GM10248 (cell line): ENCODE results near the gene SLC20A1.

Source experiments
- CTCF ChIA-PET: fragments of 300-600 bp; sonication (Branson Sonifier 250); formaldehyde crosslinking; extraction: SDS; loops from one replicate; lab custom pipeline; 2021; ENCODE audit warnings: antibody characterized with exemption; lab: Yijun Ruan, JAX
- POLR2A ChIA-PET: fragments of 350-650 bp; sonication (Branson Sonifier 250); formaldehyde crosslinking; extraction: SDS; loops from one replicate; lab custom pipeline; 2020; ENCODE audit warnings: antibody characterized with exemption; lab: Yijun Ruan, JAX
- DNase-seq: peaks from one replicate; pipeline ENCODE4 v3.0.0; 2012; ENCODE audit errors: extremely low spot score
- TF ChIP-seq, protein P1 (sequence below): IDR thresholded peaks from 2 replicates; pipeline ENCODE4 v1.5.1; 2012; ENCODE audit warnings: mild to moderate bottlenecking, low read depth; ENCODE audit errors: extremely low read depth, missing control alignments, control extremely low read depth

Gene SLC20A1

DNA sequence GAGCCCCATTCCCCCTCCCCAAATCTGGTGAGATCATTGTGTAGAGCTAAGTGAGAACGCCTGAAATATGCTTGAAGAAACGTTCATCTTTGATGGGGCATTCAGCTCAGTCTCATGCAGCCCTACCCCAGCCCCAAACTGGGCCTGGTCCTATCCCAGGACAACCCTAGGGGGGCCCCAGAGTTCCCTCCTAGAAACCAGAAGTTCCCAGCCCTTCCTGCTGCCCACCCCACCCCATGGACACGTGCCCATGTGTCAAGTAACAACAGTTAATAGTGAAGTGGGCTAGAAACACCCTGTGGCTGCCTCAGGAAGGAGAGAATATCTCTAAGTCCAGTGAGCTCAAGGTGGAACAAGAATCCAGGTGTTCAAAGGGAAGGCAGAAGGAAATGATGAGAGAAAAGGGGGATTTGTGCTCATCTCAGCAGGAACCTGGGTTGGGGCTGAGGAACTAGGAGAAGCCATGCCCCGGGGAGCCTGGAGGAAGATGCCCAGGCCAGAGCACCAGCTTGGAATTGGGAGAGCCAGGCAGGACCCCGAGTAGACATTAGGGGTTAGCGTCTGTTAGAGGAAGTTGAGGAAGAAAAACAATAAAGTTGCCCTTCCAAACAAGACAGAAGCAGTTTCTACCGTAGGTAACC lies 20.1 kb upstream of the SLC20A1 start:
- ChIA-PET CTCF (interaction anchor here (1.3 to 15.2 kb wide), 21 partner anchors 9 to 317 kb away, joined by 3 to 416 read pairs (median 9); partner anchors contain the start of genes NT5DC4 and SLC20A1), POLR2A (interaction anchor here (0.6 to 1.2 kb wide), 2 partner anchors 21 to 28 kb away, joined by 3 to 5 read pairs; partner anchors contain the start of gene SLC20A1)
- no peak for DNase-seq
- TF ChIP-seq, protein P1, sequence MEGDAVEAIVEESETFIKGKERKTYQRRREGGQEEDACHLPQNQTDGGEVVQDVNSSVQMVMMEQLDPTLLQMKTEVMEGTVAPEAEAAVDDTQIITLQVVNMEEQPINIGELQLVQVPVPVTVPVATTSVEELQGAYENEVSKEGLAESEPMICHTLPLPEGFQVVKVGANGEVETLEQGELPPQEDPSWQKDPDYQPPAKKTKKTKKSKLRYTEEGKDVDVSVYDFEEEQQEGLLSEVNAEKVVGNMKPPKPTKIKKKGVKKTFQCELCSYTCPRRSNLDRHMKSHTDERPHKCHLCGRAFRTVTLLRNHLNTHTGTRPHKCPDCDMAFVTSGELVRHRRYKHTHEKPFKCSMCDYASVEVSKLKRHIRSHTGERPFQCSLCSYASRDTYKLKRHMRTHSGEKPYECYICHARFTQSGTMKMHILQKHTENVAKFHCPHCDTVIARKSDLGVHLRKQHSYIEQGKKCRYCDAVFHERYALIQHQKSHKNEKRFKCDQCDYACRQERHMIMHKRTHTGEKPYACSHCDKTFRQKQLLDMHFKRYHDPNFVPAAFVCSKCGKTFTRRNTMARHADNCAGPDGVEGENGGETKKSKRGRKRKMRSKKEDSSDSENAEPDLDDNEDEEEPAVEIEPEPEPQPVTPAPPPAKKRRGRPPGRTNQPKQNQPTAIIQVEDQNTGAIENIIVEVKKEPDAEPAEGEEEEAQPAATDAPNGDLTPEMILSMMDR, result no peak

DNA sequence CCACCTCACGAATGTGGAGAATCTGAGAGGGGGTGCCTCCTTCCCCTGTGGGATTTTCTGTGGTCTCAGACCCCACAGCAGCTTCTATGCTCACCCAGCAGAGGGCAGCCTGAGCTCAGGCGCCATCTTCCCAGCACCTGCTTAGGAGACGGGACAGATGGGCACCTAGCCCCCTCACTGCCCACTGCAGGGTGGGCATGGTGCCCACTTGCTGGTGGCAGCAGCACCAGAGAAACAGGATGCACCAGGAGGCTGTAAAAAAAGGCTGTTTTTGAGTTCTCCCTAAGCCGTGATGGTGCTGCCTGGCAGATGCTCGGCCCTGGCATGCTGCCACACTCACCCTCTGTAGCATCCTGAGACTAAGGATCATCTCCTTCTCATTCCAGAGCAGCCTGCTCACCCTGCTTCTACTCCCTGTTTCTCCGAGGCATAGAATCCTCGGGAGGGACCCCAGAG lies 19.1 kb upstream of the SLC20A1 start:
- DNase-seq, result peak; percentile 70
- POLR2A ChIA-PET, result interaction anchor here (1.0 kb wide), 1 partner anchor 19 kb away, joined by 3 read pairs; the partner anchor contains the start of gene SLC20A1
- TF ChIP-seq, protein P1, result peak; percentile 93
- CTCF ChIA-PET, result interaction anchor here (0.6 to 15.2 kb wide), 30 partner anchors 8 to 316 kb away, joined by 3 to 416 read pairs (median 7); partner anchors contain the start of genes NT5DC4 and SLC20A1

DNA sequence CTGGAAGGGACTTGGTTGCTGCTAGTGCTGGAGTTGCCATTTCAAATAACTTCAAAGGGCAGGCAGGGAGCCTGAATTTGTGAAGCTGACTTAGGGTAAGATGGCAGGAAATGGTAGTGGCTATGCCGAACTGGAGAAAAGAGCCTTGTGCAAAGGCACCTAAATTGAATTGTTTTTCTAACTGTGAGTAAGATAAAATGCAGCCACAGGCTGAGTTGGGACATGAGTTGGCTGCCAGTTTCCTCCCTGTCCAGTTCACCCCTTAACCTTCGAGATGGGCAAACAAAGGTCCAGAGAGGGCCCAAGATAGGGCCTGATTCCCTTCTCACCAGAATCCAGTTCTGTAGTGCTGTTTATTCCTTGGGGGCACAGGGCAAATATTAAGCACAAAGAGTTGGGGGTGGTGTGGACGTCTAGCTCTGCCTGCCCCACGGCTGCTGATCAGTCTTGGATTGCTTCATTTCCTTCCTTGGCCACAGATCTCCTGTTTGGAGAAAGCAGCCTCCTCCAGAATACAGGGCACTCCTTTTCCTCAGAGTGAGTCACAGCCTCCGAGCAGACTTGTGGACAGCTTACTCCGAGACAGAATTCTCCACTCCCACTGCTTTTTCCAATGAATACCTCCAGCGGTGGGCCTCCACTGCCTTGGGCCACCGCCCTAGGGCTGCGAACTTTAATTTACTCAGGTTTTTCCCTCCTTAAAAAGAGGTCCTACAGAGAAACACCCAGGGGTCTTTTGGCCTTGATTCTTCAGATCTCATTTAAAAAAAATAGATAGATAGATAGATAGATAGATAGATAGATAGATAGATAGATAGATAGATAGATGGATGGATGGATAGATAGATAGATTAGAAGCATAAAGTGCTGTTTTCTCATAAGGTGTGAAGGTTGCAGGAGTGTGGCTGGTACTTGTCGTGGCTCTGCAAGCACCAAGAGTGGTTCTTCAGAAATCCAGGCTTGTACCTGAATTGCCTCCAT lies 18.4 kb upstream of the SLC20A1 start:
- ChIA-PET CTCF (interaction anchor here (0.6 to 15.2 kb wide), 32 partner anchors 7 to 315 kb away, joined by 3 to 416 read pairs (median 7); partner anchors contain the start of genes NT5DC4 and SLC20A1), POLR2A (interaction anchor here (1.0 kb wide), 1 partner anchor 19 kb away, joined by 3 read pairs; the partner anchor contains the start of gene SLC20A1)
- DNase-seq, result no peak
- TF ChIP-seq, protein P1, result no peak

DNA sequence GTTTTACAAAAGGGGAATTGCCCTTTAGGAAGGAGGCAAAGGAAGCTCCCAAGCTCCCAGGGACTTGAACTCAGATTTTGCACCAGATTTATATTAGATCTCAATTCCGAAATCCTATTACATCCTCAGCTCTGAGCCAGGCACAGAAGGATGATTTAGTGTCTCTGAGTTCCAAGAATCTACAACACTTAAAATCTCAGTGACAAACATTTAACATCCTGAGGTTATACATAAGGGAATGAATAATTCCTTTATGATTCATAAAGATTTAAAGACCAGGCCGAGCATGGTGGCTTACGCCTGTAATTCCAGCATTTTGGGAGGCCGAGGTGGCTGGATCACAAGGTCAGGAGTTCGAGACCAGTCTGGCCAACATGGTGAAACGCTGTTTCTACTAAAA lies 16.5 kb upstream of the SLC20A1 start:
- CTCF ChIA-PET, result interaction anchor here (1.0 to 15.2 kb wide), 12 partner anchors 15 to 120 kb away, joined by 3 to 416 read pairs (median 3); partner anchors contain the start of genes NT5DC4 and SLC20A1
- TF ChIP-seq, protein P1, result no peak
- POLR2A ChIA-PET, result no interaction called here
- no peak for DNase-seq

DNA sequence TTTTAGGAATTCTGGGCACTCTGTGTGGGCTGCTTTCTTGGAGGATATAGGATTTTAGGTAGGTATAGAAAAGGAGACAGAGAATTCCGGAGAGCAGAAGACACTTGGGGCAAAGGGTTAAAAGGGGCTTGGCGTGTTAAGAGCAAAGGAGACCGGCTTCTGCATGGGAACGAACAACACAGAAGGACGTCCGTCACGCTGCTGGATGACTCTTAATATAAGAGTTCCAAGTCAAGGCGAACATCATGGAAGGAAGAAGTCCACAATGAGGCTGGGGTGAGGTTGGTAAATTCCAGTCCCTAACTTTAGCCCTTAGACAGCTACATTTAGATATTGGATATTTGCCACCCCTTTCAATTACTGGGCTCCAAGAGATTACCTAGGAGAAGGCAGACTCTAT lies 15.9 kb upstream of the SLC20A1 start:
- TF ChIP-seq, protein P1, result no peak
- ChIA-PET POLR2A (interaction anchor here (0.6 to 5.1 kb wide), 2 partner anchors 16 to 29 kb away, joined by 4 to 25 read pairs; partner anchors contain the start of gene SLC20A1), CTCF (interaction anchor here (1.4 to 15.2 kb wide), 8 partner anchors 14 to 119 kb away, joined by 3 to 416 read pairs (median 6); partner anchors contain the start of genes NT5DC4 and SLC20A1)
- DNase-seq, result no peak
